H9 (cell line): ENCODE data around the gene ATP6AP1. TPM values are rescaled to one million over a fixed set of nuclear protein-coding genes. Genes with fewer than 3 reads are reported as not detected.

ENCODE experiments used
- DNase-seq: peaks from one replicate; pipeline ENCODE4 v3.0.0-alpha.2; 2017
- H2AFZ ChIP-seq: one replicate; pipeline ENCODE4 v1.6.1; 2013; ENCODE audit warnings: mild to moderate bottlenecking, low read length, control low read depth, moderate library complexity
- H2AK5ac ChIP-seq: 2 replicates; pipeline ENCODE4 v1.6.1; 2013; ENCODE audit warnings: low read length, control low read depth, mixed read lengths; ENCODE audit not compliant: insufficient read length
- H2BK120ac ChIP-seq: one replicate; pipeline ENCODE4 v1.6.1; 2013; ENCODE audit warnings: low read depth, mild to moderate bottlenecking, low read length, control low read depth, inconsistent platforms; ENCODE audit not compliant: poor library complexity, severe bottlenecking
- H2BK12ac ChIP-seq: 2 replicates; pipeline ENCODE4 v1.6.1; 2013; ENCODE audit warnings: low read length, control low read depth, mixed read lengths, low read depth; ENCODE audit not compliant: insufficient read length
- H2BK15ac ChIP-seq: 2 replicates; pipeline ENCODE4 v1.6.1; 2013; ENCODE audit warnings: low read depth, low read length, control low read depth
- H2BK20ac ChIP-seq: one replicate; pipeline ENCODE4 v1.6.1; 2013; ENCODE audit warnings: low read depth, mild to moderate bottlenecking, low read length, control low read depth, inconsistent platforms; ENCODE audit not compliant: poor library complexity, severe bottlenecking
- H2BK5ac ChIP-seq: 2 replicates; pipeline ENCODE4 v1.6.1; 2013; ENCODE audit warnings: low read length, control low read depth, mixed read lengths; ENCODE audit not compliant: insufficient read length
- H3K14ac ChIP-seq: 2 replicates; pipeline ENCODE4 v1.6.1; 2013; ENCODE audit warnings: low read length, control low read depth; ENCODE audit not compliant: insufficient read depth
- H3K18ac ChIP-seq: 2 replicates; pipeline ENCODE4 v1.6.1; 2013; ENCODE audit warnings: low read depth, mild to moderate bottlenecking, mixed read lengths, low read length, control low read depth; ENCODE audit not compliant: insufficient read length
- H3K23ac ChIP-seq: 2 replicates; pipeline ENCODE4 v1.6.1; 2013; ENCODE audit warnings: low read length, control low read depth, mixed read lengths, low read depth; ENCODE audit not compliant: insufficient read length
- H3K23me2 ChIP-seq: 2 replicates; pipeline ENCODE4 v1.6.1; 2013; ENCODE audit warnings: low read depth, mild to moderate bottlenecking, mixed read lengths, low read length, control low read depth; ENCODE audit not compliant: insufficient read length, poor library complexity, severe bottlenecking
- H3K27ac ChIP-seq: 2 replicates; pipeline ENCODE4 v1.5.1; 2013; ENCODE audit warnings: low read length, control low read depth, mixed read lengths, low read depth; ENCODE audit not compliant: insufficient read length
- H3K27me3 ChIP-seq: 2 replicates; pipeline ENCODE4 v1.6.1; 2013; ENCODE audit warnings: low read length, control low read depth, inconsistent platforms; ENCODE audit not compliant: insufficient read depth
- H3K4ac ChIP-seq: 2 replicates; pipeline ENCODE4 v1.6.1; 2013; ENCODE audit warnings: low read depth, mild to moderate bottlenecking, control low read depth, inconsistent platforms, low read length, moderate library complexity
- H3K4me1 ChIP-seq: 2 replicates; pipeline ENCODE4 v1.6.1; 2013; ENCODE audit warnings: low read length, control low read depth, inconsistent platforms; ENCODE audit not compliant: insufficient read depth
- H3K4me2 ChIP-seq: 2 replicates; pipeline ENCODE4 v1.6.1; 2013; ENCODE audit warnings: low read length, control low read depth, mixed read lengths; ENCODE audit not compliant: insufficient read length, insufficient read depth
- H3K56ac ChIP-seq: 2 replicates; pipeline ENCODE4 v1.6.1; 2013; ENCODE audit warnings: low read depth, mild to moderate bottlenecking, mixed read lengths, low read length, control low read depth; ENCODE audit not compliant: insufficient read length
- H3K79me1 ChIP-seq: 2 replicates; pipeline ENCODE4 v1.6.1; 2013; ENCODE audit warnings: low read depth, mild to moderate bottlenecking, moderate library complexity, low read length, control low read depth, inconsistent platforms; ENCODE audit not compliant: insufficient read depth, poor library complexity, severe bottlenecking
- H3K79me2 ChIP-seq: 2 replicates; pipeline ENCODE4 v1.6.1; 2013; ENCODE audit warnings: low read length, control low read depth, inconsistent platforms; ENCODE audit not compliant: insufficient read depth
- H3K9ac ChIP-seq: 2 replicates; pipeline ENCODE4 v1.6.1; 2013; ENCODE audit warnings: low read length, control low read depth, mixed read lengths; ENCODE audit not compliant: insufficient read length; ENCODE audit errors: extremely low read depth
- H3K9me3 ChIP-seq: one replicate; pipeline ENCODE4 v1.6.1; 2013; ENCODE audit warnings: low read depth, low read length, inconsistent platforms; ENCODE audit not compliant: control insufficient read depth
- H3T11ph ChIP-seq: one replicate; pipeline ENCODE4 v1.6.1; 2013; ENCODE audit warnings: mild to moderate bottlenecking, low read length, control low read depth, inconsistent platforms
- H4K20me1 ChIP-seq: one replicate; pipeline ENCODE4 v1.6.1; 2013; ENCODE audit not compliant: control insufficient read depth, insufficient read length, insufficient read depth
- H4K5ac ChIP-seq: 2 replicates; pipeline ENCODE4 v1.6.1; 2013; ENCODE audit warnings: low read depth, mild to moderate bottlenecking, mixed read lengths, low read length, control low read depth; ENCODE audit not compliant: insufficient read length
- H4K8ac ChIP-seq: replicated peaks from 2 replicates; pipeline ENCODE4 v1.6.1; 2013; ENCODE audit warnings: low read length, control low read depth, mixed read lengths, low read depth; ENCODE audit not compliant: insufficient read length
- H4K91ac ChIP-seq: 2 replicates; pipeline ENCODE4 v1.6.1; 2013; ENCODE audit warnings: low read depth, mild to moderate bottlenecking, moderate library complexity, mixed read lengths, low read length, control low read depth; ENCODE audit not compliant: insufficient read length
- H3K27ac Mint-ChIP-seq, 3 experiments: 2 replicates in 2 of 3; 3 replicates in 1 of 3; pipeline ENCODE4 v1.8.0; 2020 to 2021; ENCODE audit warnings: mixed read lengths in 3 of 3, mild to moderate bottlenecking in 1 of 3, moderate library complexity in 1 of 3
- H3K27me3 Mint-ChIP-seq: 2 replicates; pipeline ENCODE4 v1.8.0; 2021; ENCODE audit warnings: low read depth, mild to moderate bottlenecking, moderate library complexity, mixed read lengths
- H3K36me3 Mint-ChIP-seq, 3 experiments: 2 replicates in 2 of 3; 3 replicates in 1 of 3; pipeline ENCODE4 v1.8.0; 2020 to 2021; ENCODE audit warnings: low read depth in 3 of 3, mixed read lengths in 3 of 3; ENCODE audit not compliant: insufficient read depth in 1 of 3
- H3K4me1 Mint-ChIP-seq, 2 experiments: 2 replicates each; pipeline ENCODE4 v1.8.0; 2020; ENCODE audit warnings: mixed read lengths in 2 of 2
- H3K4me3 Mint-ChIP-seq, 2 experiments: 2 replicates in 1 of 2; 3 replicates in 1 of 2; pipeline ENCODE4 v1.8.0; 2020 to 2021; ENCODE audit warnings: mild to moderate bottlenecking in 2 of 2, mixed read lengths in 2 of 2, moderate library complexity in 1 of 2
- H3K9me3 Mint-ChIP-seq, 2 experiments: 2 replicates in 1 of 2; 3 replicates in 1 of 2; pipeline ENCODE4 v1.8.0; 2020; ENCODE audit warnings: mild to moderate bottlenecking in 2 of 2, mixed read lengths in 2 of 2, moderate library complexity in 1 of 2
- WGBS: extraction: QIAGEN DNeasy Blood & Tissue Kit; methylation state at CpG from one replicate; pipeline ENCODE4 v1.1.7; 2013; ENCODE audit warnings: missing lambda C conversion rate, low lambda C conversion rate, mixed read lengths; ENCODE audit not compliant: insufficient read length; ENCODE audit errors: extremely low coverage; 5-methylcytosine and 5-hydroxymethylcytosine counted together
- long read RNA-seq: library from polyadenylated mRNA; unstranded; transcript quantifications from one replicate; pipeline ENCODE4 v2.0.0, GENCODE V29; 2020
- total RNA-seq: library from RNA; stranded (reverse); gene quantifications from 2 replicates; pipeline ENCODE4 v1.2.1, GENCODE V29; 2021
- TF ChIP-seq, protein P1 (sequence below): fragments of 200-600 bp; sonication (generic); conservative IDR thresholded peaks from 3 replicates; pipeline ENCODE4 v1.8.0; 2021; ENCODE audit warnings: antibody characterized with exemption, mild to moderate bottlenecking

ATP6AP1 gene
- total RNA-seq, result 45.6 and 49.2 TPM in 2 replicates
- long read RNA-seq, transcript ATP6AP1-201 (10 exons, 2,099 nt), result major isoform, 639 of 667 reads
- long read RNA-seq, partial matches to known transcripts, result 11 of 667 reads
- long read RNA-seq, other reads (novel, unspliced or antisense), result 16 of 667 reads

GRCh38 chrX:154428176-154429171, at the start of gene ATP6AP1:
TSS of gene ATP6AP1 (plus strand) at chrX:154428677. CDS start at chrX:154428693, 16 bp downstream.
- Mint-ChIP-seq H3K27ac (no peak within 1 kb of the TSS; a peak in 1 of 7 replicates), H3K9me3 (peaks cover 67 to 78% of the 10 kb centered on the region in 2 experiments), H3K4me3 (peak within 1 kb of the TSS; percentile 72 to 81), H3K27me3 (no peaks in the 10 kb centered on the region), H3K4me1 (peaks cover 7 to 20% of the 10 kb centered on the region in 2 experiments), H3K36me3 (peaks cover 10 to 32% (median 29%) of the 10 kb centered on the region in 3 experiments)
- no peak within 1 kb of the TSS; the same call in 1 of the 2 replicates for H3K14ac ChIP-seq
- H3K27me3 ChIP-seq, result no peaks in the 10 kb centered on the region
- no peak within 1 kb of the TSS for H2BK15ac ChIP-seq
- no peak within 1 kb of the TSS for H4K5ac ChIP-seq
- WGBS, result no CpG with 5 or more reads among the region's 87 CpGs
- H3K56ac ChIP-seq, result no peak within 1 kb of the TSS
- no peak within 1 kb of the TSS for H4K91ac ChIP-seq
- H3K9ac ChIP-seq, result no peak within 1 kb of the TSS
- H3K18ac ChIP-seq, result no peak within 1 kb of the TSS
- H3K9me3 ChIP-seq, result peaks cover 32% of the 10 kb centered on the region
- no peak within 1 kb of the TSS for H3K4ac ChIP-seq
- H2BK120ac ChIP-seq, result no peak within 1 kb of the TSS
- peak; percentile 92 for DNase-seq
- H3K79me1 ChIP-seq, result no peaks in the 10 kb centered on the region
- H4K20me1 ChIP-seq, result no peaks in the 10 kb centered on the region
- H3K4me2 ChIP-seq, result peak within 1 kb of the TSS; percentile 61
- no peak within 1 kb of the TSS for H3T11ph ChIP-seq
- H2BK12ac ChIP-seq, result no peak within 1 kb of the TSS
- no peak within 1 kb of the TSS for H4K8ac ChIP-seq
- TF ChIP-seq, protein P1, sequence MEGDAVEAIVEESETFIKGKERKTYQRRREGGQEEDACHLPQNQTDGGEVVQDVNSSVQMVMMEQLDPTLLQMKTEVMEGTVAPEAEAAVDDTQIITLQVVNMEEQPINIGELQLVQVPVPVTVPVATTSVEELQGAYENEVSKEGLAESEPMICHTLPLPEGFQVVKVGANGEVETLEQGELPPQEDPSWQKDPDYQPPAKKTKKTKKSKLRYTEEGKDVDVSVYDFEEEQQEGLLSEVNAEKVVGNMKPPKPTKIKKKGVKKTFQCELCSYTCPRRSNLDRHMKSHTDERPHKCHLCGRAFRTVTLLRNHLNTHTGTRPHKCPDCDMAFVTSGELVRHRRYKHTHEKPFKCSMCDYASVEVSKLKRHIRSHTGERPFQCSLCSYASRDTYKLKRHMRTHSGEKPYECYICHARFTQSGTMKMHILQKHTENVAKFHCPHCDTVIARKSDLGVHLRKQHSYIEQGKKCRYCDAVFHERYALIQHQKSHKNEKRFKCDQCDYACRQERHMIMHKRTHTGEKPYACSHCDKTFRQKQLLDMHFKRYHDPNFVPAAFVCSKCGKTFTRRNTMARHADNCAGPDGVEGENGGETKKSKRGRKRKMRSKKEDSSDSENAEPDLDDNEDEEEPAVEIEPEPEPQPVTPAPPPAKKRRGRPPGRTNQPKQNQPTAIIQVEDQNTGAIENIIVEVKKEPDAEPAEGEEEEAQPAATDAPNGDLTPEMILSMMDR, result no peak
- no peak within 1 kb of the TSS for H3K27ac ChIP-seq
- no peaks in the 10 kb centered on the region for H3K79me2 ChIP-seq
- no peak within 1 kb of the TSS for H3K23ac ChIP-seq
- H2AK5ac ChIP-seq, result no peak within 1 kb of the TSS
- H2BK20ac ChIP-seq, result no peak within 1 kb of the TSS
- no peaks in the 10 kb centered on the region for H3K4me1 ChIP-seq
- no peak within 1 kb of the TSS for H2BK5ac ChIP-seq
- no peak within 1 kb of the TSS for H2AFZ ChIP-seq
- no peaks in the 10 kb centered on the region for H3K23me2 ChIP-seq
